Measurements from ENCODE around the gene UVRAG. TPM values are rescaled to one million over a fixed set of nuclear protein-coding genes. Genes with fewer than 3 reads are reported as not detected.
"Not testable (repeated sequence)": the region's sequence is repeated elsewhere in the genome, so short reads cannot be mapped to it uniquely, and the experiment has no call there.

Gene UVRAG
- polyA plus RNA-seq, 3 donors: 15.6 to 17.3 (median 16.7) TPM

DNA sequence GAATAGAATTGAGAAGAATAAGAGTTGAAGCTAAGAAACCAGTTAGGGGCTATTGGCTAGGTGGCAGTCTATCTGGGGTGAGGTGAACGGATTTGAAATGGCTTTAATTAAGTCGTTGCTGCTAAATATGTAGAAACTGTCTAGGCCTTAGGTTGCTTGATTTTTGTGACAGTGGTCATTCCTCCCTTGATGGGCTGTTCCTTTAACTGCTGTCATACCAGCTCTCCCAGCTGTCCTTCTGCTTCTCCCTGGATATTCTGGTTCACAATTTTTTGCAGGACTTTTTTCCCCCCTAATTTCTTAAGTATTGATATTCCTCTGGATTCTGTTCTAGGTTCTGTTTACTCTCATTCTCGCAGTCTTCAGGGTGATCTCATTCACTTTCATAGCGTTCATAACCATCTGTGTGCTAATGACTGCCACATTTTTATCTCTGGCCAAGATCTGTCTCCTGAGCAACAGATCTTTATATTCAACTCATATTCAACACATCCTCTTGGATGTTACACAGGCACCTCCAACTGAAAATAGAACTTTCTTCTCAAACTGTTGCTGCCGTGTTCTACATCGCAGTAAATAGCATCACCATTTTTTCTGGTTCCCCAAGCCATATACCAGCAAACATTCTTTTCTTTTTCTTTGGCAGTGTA is 134.1 kb downstream of the UVRAG start:
- no peak for DNase-seq

- no peak for DNase-seq
Observed at GRCh38 chr11:75950141-75950540, 135.1 kb downstream of the UVRAG start.

DNA sequence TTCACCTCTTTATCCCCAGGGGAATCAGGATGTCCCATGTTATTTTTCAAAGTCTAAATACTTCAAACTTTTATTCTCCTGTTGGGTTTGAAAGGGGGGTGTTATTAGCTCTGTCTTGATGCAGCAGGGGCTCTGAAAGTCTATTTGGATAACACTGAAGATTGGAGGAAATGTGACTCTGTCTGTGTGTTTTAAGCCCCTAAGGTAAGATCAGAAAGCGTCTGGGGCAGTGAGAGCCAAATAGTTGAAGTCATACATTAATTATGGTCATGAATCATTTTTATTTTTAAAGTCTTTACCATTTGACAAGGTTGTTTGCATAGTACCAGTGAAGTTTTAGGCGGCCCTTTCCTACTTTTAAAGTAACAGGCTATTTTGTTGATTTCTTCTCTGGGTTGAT is 139.0 kb downstream of the UVRAG start:
- DNase-seq: no peak

GRCh38 chr11:75955443-75955842 is 140.4 kb downstream of the UVRAG start:
- no peak for DNase-seq

GRCh38 chr11:75959540-75959939 is 144.5 kb downstream of the UVRAG start:
- no peak for DNase-seq

DNA sequence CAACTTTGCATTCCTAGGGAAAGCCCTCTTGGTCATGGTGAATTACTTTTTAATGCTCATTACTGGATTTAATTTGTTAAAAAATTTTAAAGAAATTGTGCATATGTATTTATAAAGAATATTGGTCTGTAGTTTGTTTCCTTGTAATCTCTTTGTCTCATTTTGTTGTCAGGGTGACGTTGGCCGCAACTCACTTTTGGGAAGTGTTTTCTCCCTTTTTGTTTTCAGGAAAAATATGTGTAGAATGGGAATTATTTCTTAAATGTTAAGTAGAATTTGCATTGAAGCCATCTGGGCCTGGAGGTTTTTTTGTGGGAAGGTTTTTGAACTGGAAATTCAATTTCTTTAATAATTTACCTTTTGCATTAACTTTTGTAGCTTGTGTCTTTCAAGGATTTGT is 149.1 kb downstream of the UVRAG start:
- no peak for DNase-seq

DNA sequence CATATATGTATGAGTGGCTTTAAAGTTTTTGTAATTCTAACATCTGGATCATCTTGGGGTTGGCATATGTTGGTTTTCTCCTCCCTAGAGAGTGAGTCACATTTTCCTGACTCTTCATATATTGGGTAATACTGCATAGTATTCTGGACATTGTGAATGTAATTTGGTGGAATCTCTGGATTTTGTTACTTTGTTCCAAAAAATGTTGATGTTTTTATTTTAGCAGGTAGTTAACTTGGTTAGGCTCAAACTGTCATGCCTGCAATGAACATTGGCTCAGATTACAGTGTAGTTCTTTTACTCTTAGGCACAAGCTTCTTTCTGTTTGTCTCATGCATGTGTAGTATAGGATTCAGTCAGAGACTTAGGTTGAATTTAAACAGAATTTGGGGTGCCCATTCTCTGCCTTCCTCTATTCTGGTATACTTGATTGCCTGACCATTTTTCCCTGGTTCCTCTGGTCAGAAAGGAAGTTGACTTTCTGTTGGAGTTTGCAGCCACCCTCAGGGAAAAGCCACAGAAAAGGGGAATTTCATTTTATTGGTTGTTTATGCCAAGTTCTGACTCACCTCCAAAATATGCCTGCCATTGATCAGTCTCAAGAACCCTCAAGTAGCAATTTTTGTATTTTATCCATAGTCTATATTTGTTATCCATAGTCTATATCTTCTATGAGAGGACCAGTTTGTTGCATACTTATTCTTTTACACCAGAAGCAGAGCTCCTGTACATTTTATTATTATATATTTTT is 151.7 kb downstream of the UVRAG start:
- no peak for DNase-seq

DNA sequence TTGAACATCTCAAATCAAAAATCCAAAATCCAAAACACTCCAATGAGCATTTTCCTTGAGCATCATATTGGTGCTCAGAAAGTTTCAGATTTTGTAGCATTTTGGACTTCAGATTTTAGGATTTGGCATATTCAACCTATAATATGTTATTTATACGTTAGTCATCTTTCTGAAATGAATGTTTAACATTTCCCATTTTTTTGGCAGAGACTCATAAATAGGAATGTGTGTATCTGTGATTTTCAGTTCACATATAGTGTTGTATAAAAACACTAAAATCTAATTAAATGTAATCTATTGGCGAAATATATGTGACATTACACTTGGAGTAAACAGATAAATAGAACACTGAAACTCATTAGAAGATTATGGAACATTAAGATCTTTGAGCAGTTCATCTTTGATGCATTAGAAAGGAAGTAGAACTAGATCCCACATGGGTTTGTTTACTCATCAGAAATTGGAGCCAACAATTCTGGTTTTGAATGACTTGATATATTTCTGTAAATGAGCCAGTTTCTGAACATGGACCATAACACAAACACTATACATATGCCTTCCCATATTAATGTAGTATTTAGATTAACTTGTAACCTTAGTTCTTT is 153.1 kb downstream of the UVRAG start:
- DNase-seq: no peak

- DNase-seq: no peak
Observed at GRCh38 chr11:75969626-75970308, 154.8 kb downstream of the UVRAG start.

DNA sequence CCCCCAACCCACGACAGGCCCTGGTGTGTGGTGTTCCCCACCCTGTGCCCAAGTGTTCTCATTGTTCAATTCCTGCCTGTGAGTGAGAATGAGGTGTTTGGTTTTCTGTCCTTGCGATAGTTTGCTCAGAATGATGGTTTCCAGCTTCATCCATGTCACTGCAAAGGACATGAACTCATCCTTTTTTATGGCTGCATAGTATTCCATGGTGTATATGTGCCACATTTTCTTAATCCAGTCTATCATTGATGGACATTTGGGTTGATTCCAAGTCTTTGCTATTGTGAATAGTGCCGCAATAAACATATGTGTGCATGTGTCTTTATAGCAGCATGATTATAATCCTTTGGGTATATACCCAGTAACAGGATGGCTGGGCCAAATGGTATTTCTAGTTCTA is 158.7 kb downstream of the UVRAG start:
- DNase-seq: not testable (repeated sequence)

- not testable (repeated sequence) for DNase-seq
Observed at GRCh38 chr11:75979075-75979474, 164.1 kb downstream of the UVRAG start.

DNA sequence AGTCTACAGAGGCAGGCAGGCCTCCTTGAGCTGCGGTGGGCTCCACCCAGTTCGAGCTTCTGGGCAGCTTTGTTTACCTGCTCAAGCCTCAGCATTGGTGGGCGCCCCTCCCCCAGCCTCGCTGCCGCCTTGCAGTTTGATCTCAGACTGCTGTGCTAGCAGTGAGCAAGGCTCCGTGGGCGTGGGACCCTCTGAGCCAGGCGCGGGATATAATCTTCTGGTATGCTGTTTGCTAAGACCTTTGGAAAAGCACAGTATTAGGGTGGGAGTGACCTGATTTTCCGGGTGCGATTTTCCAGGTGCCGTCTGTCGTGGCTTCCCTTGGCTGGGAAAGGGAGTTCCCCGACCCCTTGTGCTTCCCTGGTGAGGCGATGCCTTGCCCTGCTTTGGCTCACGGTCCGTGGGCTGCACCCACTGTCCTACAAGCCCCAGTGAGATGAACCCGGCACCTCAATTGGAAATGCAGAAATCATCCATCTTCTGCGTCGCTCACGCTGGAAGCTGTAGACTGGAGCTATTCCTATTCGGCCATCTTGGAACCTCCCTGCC is 164.5 kb downstream of the UVRAG start:
- not testable (repeated sequence) for DNase-seq

- DNase-seq: no peak
Observed at GRCh38 chr11:75980031-75980430, 165.0 kb downstream of the UVRAG start.

DNA sequence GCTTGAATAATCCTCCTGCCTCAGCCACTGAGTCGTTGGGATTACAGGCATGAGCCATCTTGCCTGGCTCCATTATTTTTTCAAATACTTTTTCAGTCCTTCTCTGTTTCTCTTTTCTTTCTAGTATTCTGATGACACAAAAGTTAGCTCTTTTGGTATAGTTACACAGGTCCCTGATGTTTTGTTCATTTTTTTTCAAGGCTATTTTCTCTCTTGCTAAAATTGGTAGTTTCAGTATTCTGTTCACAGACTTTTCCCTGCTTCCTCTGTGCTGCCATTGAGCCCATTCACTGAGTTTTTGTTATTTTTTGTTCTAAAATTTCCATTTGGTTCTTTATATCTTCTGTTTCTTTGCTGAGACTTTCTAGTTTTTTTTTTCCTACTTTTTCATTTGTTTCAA is 166.5 kb downstream of the UVRAG start:
- DNase-seq: no peak

DNA sequence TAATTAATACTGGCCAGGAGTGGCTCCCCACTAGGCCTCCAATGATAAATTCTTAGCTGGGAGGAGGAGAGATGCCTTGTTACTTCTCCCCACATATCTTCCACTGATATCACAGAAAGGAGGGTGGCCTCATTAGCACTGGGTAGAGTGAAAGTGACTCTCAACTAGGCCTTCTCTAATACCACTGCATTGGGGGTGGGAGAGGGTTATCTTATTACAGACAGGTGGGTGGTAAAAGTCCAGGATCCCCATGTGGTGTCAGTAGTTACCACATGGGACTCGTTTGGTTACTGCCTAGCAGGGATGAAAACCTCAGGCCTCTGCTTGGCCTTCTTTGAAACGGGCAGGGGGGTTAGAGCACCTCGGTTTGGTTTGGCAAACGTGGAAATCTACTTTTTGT is 167.3 kb downstream of the UVRAG start:
- no peak for DNase-seq

- DNase-seq: no peak
Observed at GRCh38 chr11:75986966-75987365, 172.0 kb downstream of the UVRAG start.

- DNase-seq: no peak
Observed at GRCh38 chr11:75993126-75993525, 178.1 kb downstream of the UVRAG start.

DNA sequence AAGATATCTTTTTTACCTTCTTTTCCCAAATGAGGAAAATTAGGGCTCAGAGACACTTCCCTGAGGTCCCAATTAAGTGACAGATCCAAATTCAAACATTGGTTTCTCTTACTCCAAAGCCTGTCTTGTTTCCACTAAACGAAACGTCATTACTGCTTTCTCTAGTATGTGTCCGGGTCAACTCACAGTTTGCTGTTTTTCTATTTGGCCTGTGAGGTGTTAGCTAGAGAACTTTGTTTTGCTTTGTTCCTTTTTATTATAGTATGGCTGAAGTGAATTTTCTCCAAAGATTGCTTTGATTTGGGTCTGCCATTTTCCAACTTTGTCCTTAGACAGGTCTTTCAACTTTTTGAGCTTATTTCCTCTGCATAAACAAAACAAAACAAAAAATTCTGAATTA is 179.6 kb downstream of the UVRAG start:
- DNase-seq: no peak

DNA sequence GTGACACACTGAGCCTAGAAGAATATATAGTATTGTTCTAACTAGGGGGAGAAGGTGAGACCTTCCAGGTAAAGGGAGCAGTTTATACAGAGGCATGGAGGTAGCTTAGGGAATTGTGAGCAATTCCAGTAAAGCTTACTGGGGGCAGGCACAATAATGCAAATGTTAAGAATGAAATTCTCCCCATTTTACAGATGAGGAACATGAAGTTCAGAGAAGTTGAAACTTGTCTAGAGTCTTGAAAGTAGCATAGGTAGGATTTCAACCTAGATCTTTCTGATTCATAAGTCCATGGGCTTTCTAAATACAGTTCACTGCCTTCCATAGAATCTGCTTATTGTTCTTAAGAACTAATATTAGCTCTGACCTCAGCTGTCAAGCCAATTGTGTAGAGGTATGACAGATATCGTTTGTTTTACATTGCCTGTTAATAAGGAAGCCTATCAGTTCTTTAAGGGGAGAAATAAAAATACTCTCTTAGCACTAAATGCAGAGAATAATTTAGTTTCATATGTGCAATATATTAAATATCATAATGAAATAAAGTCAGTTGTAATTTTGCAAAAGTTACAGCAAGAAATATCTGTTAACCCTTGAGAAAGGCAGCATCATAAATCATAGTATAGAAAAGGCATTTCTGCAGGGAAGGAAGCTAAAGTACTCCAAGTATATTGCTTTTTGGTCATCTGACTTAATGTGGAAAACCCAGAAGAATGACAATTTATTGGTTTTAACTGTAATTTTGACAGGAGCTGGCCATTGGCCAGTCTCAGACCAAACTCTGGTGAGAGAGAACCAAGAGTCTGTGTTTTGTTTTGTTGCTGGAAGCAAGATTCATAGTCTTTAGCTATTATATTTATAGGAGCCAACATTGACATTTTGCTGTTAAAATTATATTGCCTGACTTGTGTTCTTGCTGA is 181.8 kb downstream of the UVRAG start:
- DNase-seq: peak; percentile 64

DNA sequence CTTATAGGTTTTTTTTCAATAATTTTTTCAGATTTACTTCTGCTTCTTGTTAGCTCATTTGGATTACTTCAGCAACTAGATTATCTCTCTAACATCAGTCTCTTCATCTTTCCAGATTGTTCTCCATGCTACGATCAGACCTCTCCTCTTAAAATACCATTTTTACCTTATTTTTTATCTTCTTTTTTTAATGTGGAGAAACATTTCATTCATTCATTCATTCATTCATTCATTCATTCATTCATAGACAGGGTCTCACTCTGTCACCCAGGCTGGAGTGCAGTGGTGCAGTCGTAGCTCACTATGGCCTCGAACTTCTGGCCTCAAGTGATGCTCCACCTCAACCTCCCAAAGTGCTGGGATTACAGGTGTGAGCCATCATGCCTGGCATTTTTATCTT is 189.4 kb downstream of the UVRAG start:
- DNase-seq: no peak

- no peak for DNase-seq
Observed at GRCh38 chr11:76005756-76006155, 190.7 kb downstream of the UVRAG start.
